ENCODE data around the gene TRPM2. TPM values are rescaled to one million over a fixed set of nuclear protein-coding genes. Genes with fewer than 3 reads are reported as not detected.

The TRPM2 gene
- not detected in 2 replicates for total RNA-seq

DNA sequence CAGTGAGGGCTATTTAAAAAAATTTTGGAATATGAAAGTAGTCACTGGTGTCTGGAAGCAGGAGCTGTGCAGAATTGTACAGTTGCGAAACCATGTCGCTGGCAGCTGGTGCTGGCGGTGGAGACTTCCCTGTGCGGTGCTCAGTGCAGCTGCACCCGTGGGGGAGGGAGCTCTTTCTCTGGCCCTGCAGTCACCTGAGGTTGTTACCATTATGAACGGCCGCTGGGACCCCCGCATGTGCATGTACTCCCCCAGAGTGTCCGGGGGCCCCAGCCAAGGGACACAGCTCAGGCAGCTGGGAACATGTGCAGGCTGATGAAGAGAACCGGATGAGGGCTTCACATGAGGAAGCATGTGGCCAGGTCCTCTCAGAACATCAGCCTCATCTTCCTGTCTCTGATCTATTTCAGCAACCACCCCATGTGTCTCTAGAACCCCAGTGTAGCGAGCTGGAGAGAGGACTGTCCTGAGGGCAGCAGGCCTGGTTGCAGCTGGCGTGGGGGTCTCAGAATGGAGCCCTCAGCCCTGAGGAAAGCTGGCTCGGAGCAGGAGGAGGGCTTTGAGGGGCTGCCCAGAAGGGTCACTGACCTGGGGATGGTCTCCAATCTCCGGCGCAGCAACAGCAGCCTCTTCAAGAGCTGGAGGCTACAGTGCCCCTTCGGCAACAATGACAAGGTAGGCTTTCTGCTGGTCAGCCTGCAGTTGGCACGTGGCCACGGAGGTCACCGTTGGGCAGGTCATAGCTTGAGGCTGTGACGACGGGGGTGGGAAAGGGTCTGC lies at the start of gene TRPM2:
Gene TRPM2, plus strand, starts transcription at position 431 of the 780 bp plus-strand sequence. Its CDS starts 80 bp downstream, at position 511.

DNA sequence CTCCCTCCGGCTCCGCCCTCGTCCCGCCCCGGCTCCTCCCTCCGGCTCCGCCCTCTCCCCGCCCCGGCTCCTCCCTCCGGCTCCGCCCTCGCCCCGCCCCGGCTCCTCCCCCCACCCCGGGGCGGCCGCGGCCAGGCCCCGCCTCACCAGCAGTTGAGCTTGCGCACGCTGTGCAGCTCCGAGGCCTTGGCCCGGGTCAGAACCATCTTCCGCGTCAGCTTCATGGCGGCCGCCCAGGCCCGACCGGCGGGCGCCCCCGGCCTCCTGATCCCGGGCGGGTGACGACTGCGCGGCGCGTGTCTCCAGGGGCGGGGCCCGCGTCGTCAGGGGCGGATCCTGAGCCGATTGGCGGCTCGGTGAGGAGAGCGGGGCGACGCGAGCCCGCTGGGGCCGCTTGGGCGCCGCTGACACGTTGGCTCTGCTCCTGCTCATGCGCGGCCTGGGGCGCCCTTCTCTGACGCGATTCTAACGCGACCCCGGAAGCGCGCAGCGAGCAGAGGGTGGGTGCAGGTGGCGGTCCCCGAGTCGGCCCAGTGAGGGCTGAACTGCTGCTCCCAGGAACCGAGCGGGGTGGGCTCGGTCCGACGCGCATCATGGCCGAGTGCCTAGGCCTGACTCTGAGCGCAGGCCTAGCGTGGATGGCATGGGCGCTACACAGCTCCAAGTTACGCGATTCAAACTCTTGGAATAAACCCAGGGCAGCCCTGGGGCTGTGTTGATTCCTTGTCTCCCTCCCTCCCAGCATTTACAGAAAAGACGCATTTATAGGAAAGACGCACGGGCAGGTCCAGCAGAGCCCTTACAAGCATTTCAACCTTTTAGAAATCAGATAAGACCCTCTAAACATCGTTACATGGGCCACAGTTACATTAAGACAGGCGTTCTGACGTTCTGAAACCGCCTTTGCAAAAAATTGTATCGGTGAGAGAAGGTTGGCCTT lies 14.2 kb upstream of the TRPM2 start, which contains the start of gene CFAP410:
Gene CFAP410, minus strand, starts transcription at position 420 of the 940 bp plus-strand sequence. Its CDS starts 196 bp downstream, at position 224.

DNA sequence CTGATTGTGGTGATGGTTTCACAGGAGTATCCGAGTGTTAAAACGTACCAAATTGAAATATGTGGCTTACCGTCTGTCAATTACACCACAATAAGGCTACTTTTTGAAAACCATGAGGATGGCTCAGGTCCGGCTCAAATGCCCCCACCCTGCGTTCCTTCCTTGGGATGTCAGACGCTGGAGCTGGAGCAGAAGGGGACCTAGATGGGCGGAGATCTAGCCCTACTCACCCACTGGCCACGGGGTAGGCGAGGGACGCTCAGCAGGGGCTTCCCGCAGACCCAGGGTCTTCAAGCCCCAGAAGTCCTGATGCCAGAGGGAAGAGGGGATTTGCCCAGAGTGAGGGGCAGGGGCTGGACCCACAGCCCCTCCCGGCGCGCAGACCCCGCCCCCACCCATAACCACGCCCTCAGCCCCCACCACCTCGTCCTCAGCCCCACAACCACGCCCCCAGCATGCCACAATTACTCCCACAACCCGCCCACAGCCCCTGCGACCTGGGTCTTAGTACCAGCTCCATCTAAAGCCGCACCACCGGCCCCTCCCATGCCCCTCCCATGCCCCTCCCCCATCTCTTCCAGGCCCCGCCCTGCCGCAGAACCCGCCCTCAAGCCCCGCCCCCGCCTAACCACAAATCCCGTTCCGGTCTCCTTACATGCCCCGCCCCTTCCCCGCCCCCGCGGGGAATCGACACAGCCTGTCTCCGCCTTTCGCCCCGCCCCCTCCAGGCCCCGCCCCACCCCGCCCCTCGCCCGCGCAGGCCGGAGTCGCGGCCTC lies 101.5 kb downstream of the TRPM2 start, which contains the start of gene LRRC3:
Gene LRRC3, plus strand, starts transcription at position 764 of the 777 bp plus-strand sequence. CDS start 1,135 bp downstream, outside the sequence.

Other genes with a start within 250 kb of the TRPM2 start
- 0.75 and 2.0 TPM in 2 replicates for gene PWP2, start 246.2 kb upstream of the TRPM2 start, total RNA-seq
- gene GATD3, start 219.9 kb upstream of the TRPM2 start, total RNA-seq: 3.0 and 7.2 TPM in 2 replicates
- 0.87 and 0.93 TPM in 2 replicates for gene ICOSLG, start 112.7 kb upstream of the TRPM2 start, total RNA-seq
- gene DNMT3L, start 91.7 kb upstream of the TRPM2 start, total RNA-seq: not detected in 2 replicates
- gene AIRE, start 67.7 kb upstream of the TRPM2 start, total RNA-seq: not detected in 2 replicates
- 152 and 170 TPM in 2 replicates for gene PFKL, start 53.6 kb upstream of the TRPM2 start, total RNA-seq
- 20.1 and 22.2 TPM in 2 replicates for gene CFAP410, start 14.2 kb upstream of the TRPM2 start, total RNA-seq
- gene LRRC3, start 101.9 kb downstream of the TRPM2 start, total RNA-seq: 3.2 and 4.2 TPM in 2 replicates
- not detected in 2 replicates for gene KRTAP10-1, start 186.6 kb downstream of the TRPM2 start, total RNA-seq
- not detected in 2 replicates for gene KRTAP10-2, start 197.9 kb downstream of the TRPM2 start, total RNA-seq
- gene KRTAP10-3, start 205.2 kb downstream of the TRPM2 start, total RNA-seq: not detected in 2 replicates
- gene KRTAP10-4, start 220.1 kb downstream of the TRPM2 start, total RNA-seq: not detected in 2 replicates
- gene KRTAP10-5, start 227.0 kb downstream of the TRPM2 start, total RNA-seq: not detected in 2 replicates
- not detected in 2 replicates for gene KRTAP10-6, start 238.9 kb downstream of the TRPM2 start, total RNA-seq
- gene KRTAP10-7, start 247.0 kb downstream of the TRPM2 start, total RNA-seq: not detected in 2 replicates

All from cardiac ventricle fibroblast (primary cell).